Measurements from ENCODE around the gene GLB1L.

GRCh38 chr2:219228911-219229304 lies 16.3 kb downstream of the GLB1L start:
- TF ChIP-seq POLR2A (IDR thresholded peaks at IDR 0.05) (no peak), CTCF (IDR thresholded peaks at IDR 0.05) (no peak), EP300 (IDR thresholded peaks at IDR 0.05) (no peak)

Data from sigmoid colon (tissue), 4 donors.